Hepatocyte (in vitro differentiated cells): Measurements from ENCODE around the gene SLC17A9. TPM values are rescaled to one million over a fixed set of nuclear protein-coding genes. Genes with fewer than 3 reads are reported as not detected.
"Not testable (repeated sequence)": the region's sequence is repeated elsewhere in the genome, so short reads cannot be mapped to it uniquely, and the experiment has no call there.

Experiments used
- DNase-seq: peaks from one replicate; pipeline ENCODE4 v3.0.0-alpha.2; 2016; ENCODE audit warnings: low spot score
- H2AFZ ChIP-seq: fragments of 200-600 bp; sonication (generic); 2 replicates; pipeline ENCODE4 v1.6.0; 2016; ENCODE audit warnings: antibody characterized with exemption, mild to moderate bottlenecking
- H3K27ac ChIP-seq: fragments of 200-600 bp; sonication (generic); 2 replicates; pipeline ENCODE4 v1.5.1; 2016; ENCODE audit warnings: mild to moderate bottlenecking
- H3K27me3 ChIP-seq: fragments of 200-600 bp; sonication (generic); 2 replicates; pipeline ENCODE4 v1.6.1; 2016
- H3K36me3 ChIP-seq: fragments of 200-600 bp; sonication (generic); replicated peaks from 2 replicates; pipeline ENCODE4 v1.5.1; 2016; ENCODE audit warnings: low read depth; ENCODE audit not compliant: insufficient read depth
- H3K4me1 ChIP-seq: fragments of 200-600 bp; sonication (generic); 2 replicates; pipeline ENCODE4 v1.5.1; 2016; ENCODE audit warnings: mild to moderate bottlenecking, moderate library complexity; ENCODE audit not compliant: insufficient read depth
- H3K4me2 ChIP-seq: fragments of 200-600 bp; sonication (generic); 2 replicates; pipeline ENCODE4 v1.6.0; 2016
- H3K4me3 ChIP-seq: fragments of 200-600 bp; sonication (generic); 2 replicates; pipeline ENCODE4 v1.5.1; 2016; ENCODE audit warnings: mild to moderate bottlenecking
- H3K79me2 ChIP-seq: fragments of 200-600 bp; sonication (generic); 2 replicates; pipeline ENCODE4 v1.6.0; 2017; ENCODE audit warnings: mild to moderate bottlenecking
- H3K9me2 ChIP-seq: fragments of 200-600 bp; sonication (generic); replicated peaks from 2 replicates; pipeline ENCODE4 v1.6.0; 2017; ENCODE audit warnings: mild to moderate bottlenecking; ENCODE audit not compliant: insufficient read depth
- H3K9me3 ChIP-seq: fragments of 200-600 bp; sonication (generic); 2 replicates; pipeline ENCODE4 v1.5.1; 2016; ENCODE audit warnings: low read depth, mild to moderate bottlenecking
- H4K20me1 ChIP-seq: fragments of 200-600 bp; sonication (generic); 2 replicates; pipeline ENCODE4 v1.6.0; 2016; ENCODE audit warnings: mild to moderate bottlenecking; ENCODE audit not compliant: insufficient read depth, poor library complexity, severe bottlenecking
- EZH2 ChIP-seq: fragments of 200-600 bp; sonication (generic); IDR thresholded peaks from 2 replicates; pipeline ENCODE4 v1.6.1; 2016; ENCODE audit warnings: antibody characterized with exemption, mild to moderate bottlenecking, borderline replicate concordance
- EZH2phosphoT487 ChIP-seq: fragments of 200-600 bp; sonication (generic); IDR thresholded peaks from one replicate; pipeline ENCODE4 v1.6.1; 2018; ENCODE audit warnings: antibody characterized with exemption, mild to moderate bottlenecking, low read depth, moderate library complexity; ENCODE audit not compliant: unreplicated experiment, severe bottlenecking
- WGBS: methylation state at CpG from one replicate; pipeline ENCODE4 v1.1.6; 2016; ENCODE audit warnings: low lambda C conversion rate; ENCODE audit errors: missing lambda C conversion rate; 5-methylcytosine and 5-hydroxymethylcytosine counted together
- polyA plus RNA-seq: library from polyadenylated mRNA; unstranded; fragments of >200 nt; fragmentation: Nextera tagmentation; extraction: Ambion mirVana; gene quantifications from 2 replicates; pipeline ENCODE4 v1.2.1, GENCODE V29; 2016
- total RNA-seq: library from RNA; depleted of rRNA; stranded (reverse); fragments of >200 nt; gene quantifications from 2 replicates; pipeline ENCODE4 v1.2.3, GENCODE V29; 2014
- TF ChIP-seq, protein P1 (sequence below): fragments of 200-600 bp; sonication (generic); IDR thresholded peaks from 2 replicates; pipeline ENCODE4 v1.5.1; 2016; ENCODE audit warnings: antibody characterized with exemption, mild to moderate bottlenecking; ENCODE audit not compliant: poor library complexity

Gene SLC17A9
- total and polyA plus RNA-seq, 2 experiments from 2014 or later, result 26.9 to 83.9 TPM

- no peaks in the 10 kb centered on the region for H3K9me3 ChIP-seq
- no peaks in the 10 kb centered on the region for H3K36me3 ChIP-seq
- H3K27ac ChIP-seq, result peak overlapping the region; percentile 54
- H3K4me1 ChIP-seq, result peaks cover 54% of the 10 kb centered on the region
- H3K4me2 ChIP-seq, result peak overlapping the region; percentile 22
- DNase-seq, result peak; percentile 85
- no peaks in the 10 kb centered on the region for H3K27me3 ChIP-seq
- H3K79me2 ChIP-seq, result peaks cover 99% of the 10 kb centered on the region
- H3K9me2 ChIP-seq, result no peaks in the 10 kb centered on the region
- WGBS, result 57% methylated on average over 8 of the region's 8 CpGs
- no peak overlapping the region for H3K4me3 ChIP-seq
- H2AFZ ChIP-seq, result no peak overlapping the region
- peaks cover 95% of the 10 kb centered on the region for H4K20me1 ChIP-seq
- no peak for TF ChIP-seq EZH2phosphoT487
- TF ChIP-seq, protein P1, sequence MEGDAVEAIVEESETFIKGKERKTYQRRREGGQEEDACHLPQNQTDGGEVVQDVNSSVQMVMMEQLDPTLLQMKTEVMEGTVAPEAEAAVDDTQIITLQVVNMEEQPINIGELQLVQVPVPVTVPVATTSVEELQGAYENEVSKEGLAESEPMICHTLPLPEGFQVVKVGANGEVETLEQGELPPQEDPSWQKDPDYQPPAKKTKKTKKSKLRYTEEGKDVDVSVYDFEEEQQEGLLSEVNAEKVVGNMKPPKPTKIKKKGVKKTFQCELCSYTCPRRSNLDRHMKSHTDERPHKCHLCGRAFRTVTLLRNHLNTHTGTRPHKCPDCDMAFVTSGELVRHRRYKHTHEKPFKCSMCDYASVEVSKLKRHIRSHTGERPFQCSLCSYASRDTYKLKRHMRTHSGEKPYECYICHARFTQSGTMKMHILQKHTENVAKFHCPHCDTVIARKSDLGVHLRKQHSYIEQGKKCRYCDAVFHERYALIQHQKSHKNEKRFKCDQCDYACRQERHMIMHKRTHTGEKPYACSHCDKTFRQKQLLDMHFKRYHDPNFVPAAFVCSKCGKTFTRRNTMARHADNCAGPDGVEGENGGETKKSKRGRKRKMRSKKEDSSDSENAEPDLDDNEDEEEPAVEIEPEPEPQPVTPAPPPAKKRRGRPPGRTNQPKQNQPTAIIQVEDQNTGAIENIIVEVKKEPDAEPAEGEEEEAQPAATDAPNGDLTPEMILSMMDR, result peak; percentile 41
These were observed 31.3 kb upstream of the SLC17A9 start for GRCh38 chr20:62921119-62921687.

- Histone ChIP-seq H3K27ac (peak overlapping the region; percentile 98), H3K79me2 (peaks cover 96% of the 10 kb centered on the region), H3K9me2 (no peaks in the 10 kb centered on the region), H4K20me1 (peaks cover 82% of the 10 kb centered on the region), H3K9me3 (no peaks in the 10 kb centered on the region), H3K4me3 (no peak overlapping the region), H3K27me3 (no peaks in the 10 kb centered on the region), H2AFZ (no peak overlapping the region), H3K4me1 (peaks cover 58% of the 10 kb centered on the region), H3K4me2 (peak overlapping the region; percentile 90), H3K36me3 (no peaks in the 10 kb centered on the region)
- no peak for DNase-seq
- no peak for TF ChIP-seq EZH2
- TF ChIP-seq, protein P1, result no peak
- TF ChIP-seq EZH2phosphoT487, result no peak
- 86% methylated on average over 14 of the region's 14 CpGs for WGBS
These were observed 30.0 kb upstream of the SLC17A9 start for GRCh38 chr20:62922451-62922921.

DNA sequence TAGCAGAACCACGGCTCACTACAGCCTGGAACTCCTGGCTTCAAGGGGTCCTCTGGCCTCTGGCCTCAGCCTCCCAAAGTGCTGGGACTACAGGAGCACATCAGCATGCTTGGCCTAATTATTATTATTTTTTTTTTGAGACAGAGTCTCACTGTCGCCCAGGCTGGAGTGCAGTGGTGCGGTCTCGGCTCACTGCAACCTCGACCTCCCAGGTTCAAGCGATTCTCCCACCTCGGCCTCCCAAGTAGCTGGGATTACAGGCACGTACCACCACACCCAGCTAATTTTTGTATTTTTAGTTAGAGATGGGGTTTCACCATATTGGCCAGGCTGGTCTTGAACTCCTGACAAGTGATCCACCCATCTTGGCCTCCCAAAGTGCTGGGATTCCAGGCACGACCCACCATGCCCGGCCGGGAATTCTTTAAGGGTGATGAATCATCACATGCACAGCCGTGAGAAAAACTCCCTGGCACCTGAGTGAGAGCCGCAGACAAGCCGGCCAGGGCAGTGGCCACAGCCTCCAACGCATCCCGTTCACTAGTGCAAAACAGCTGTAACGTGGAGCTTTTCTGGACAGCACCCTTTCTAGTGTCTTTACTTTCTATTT lies 29.3 kb upstream of the SLC17A9 start:
- H4K20me1 ChIP-seq, result peaks cover 75% of the 10 kb centered on the region
- not testable (repeated sequence) for H3K9me2 ChIP-seq, H3K4me3 ChIP-seq, H2AFZ ChIP-seq, H3K36me3 ChIP-seq, H3K9me3 ChIP-seq, H3K27me3 ChIP-seq
- WGBS, result 66% methylated on average over 17 of the region's 17 CpGs
- peak overlapping the region; percentile 90 for H3K4me2 ChIP-seq
- DNase-seq, result peak; percentile 74
- H3K4me1 ChIP-seq, result peaks cover 61% of the 10 kb centered on the region
- peak overlapping the region; percentile 98 for H3K27ac ChIP-seq
- peaks cover 96% of the 10 kb centered on the region for H3K79me2 ChIP-seq

DNA sequence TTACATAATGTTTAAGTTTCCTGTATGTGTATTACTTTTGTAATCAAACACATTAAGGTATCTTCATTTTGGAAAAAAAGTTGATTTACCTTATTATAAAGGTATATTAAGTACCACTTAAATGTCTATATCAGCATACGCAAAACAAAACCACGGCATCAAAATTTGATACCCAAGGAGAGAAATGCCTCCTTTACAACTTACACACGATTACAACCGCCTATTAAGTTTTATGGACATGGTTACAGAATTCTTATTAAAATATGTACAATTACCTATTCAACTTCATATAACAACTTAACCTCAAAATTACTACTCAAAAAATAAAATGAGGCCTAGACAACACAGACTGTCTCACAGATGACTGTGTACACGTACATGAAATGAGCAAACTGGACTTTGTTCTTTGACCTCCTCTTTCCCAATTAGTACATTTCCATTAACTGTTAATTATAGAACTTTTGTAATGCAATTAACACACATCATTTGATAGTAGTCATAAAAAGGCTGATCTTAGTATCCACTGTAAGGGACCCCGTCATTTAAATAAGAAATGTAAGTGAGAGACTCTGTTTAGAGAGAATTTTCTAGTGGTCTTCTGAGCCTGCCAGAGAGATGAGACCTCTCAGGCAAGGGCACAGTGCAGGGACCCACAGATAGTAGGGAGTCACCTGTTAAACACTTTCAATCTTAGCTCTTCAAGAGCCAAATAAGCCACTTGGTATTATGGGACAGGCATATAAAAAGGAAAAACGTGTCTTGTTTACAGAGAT lies 28.7 kb upstream of the SLC17A9 start:
- peak overlapping the region; percentile 98 for H3K27ac ChIP-seq
- H3K4me2 ChIP-seq, result peak overlapping the region; percentile 90
- no peaks in the 10 kb centered on the region for H3K9me2 ChIP-seq
- H3K4me3 ChIP-seq, result peak overlapping the region; percentile 66
- no peaks in the 10 kb centered on the region for H3K36me3 ChIP-seq
- H2AFZ ChIP-seq, result no peak overlapping the region
- peaks cover 64% of the 10 kb centered on the region for H3K4me1 ChIP-seq
- H4K20me1 ChIP-seq, result peaks cover 68% of the 10 kb centered on the region
- 58% methylated on average over 7 of the region's 7 CpGs for WGBS
- no peak for DNase-seq
- H3K9me3 ChIP-seq, result no peaks in the 10 kb centered on the region
- TF ChIP-seq EZH2, result no peak
- no peaks in the 10 kb centered on the region for H3K27me3 ChIP-seq
- peaks cover 96% of the 10 kb centered on the region for H3K79me2 ChIP-seq
